ENCODE data around the gene DCAKD. TPM values are rescaled to one million over a fixed set of nuclear protein-coding genes. Genes with fewer than 3 reads are reported as not detected.

The DCAKD gene
- total and polyA plus RNA-seq, 5 experiments from 2014 or later = 13.1 to 37.9 (median 16.1) TPM

DNA sequence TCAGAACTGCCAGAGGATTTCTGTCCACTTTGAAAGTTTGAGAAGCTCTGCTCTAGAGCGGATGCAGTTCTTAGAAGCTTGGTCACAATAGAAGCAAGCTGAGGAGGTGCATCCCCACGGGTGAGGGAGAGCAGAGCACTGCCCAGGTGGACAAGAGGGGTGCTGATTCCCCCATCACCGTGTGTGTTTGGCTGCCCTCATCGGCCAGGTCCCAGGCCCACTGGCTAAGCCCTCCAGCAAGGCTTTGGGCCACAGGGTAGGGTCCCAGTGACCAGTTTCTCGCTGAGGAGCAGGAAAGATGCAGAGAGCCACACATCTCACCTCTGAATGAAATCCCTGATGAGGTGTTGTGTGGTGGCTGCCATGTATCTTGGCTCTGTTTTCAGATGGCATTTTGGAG is 36.5 kb upstream of the DCAKD start:
- DNase-seq (no peak), ATAC-seq (no peak)
- POLR2A ChIA-PET = interaction anchor here (0.5 kb wide), 1 partner anchor 75 kb away, joined by 4 read pairs; no protein-coding TSS in a partner anchor
- Mint-ChIP-seq H3K36me3 (peaks cover 0 to 85% (median 15%) of the 10 kb centered on the region in 3 donors), H3K4me3 (no peak overlapping the region), H3K27me3 (no peaks in the 10 kb centered on the region), H3K4me1 (peaks cover 0 to 3% (median 0%) of the 10 kb centered on the region in 4 donors), H3K27ac (peak overlapping the region in 2 of 10 donors; percentile 18 to 46), H3K9me3 (no peaks in the 10 kb centered on the region)

DNA sequence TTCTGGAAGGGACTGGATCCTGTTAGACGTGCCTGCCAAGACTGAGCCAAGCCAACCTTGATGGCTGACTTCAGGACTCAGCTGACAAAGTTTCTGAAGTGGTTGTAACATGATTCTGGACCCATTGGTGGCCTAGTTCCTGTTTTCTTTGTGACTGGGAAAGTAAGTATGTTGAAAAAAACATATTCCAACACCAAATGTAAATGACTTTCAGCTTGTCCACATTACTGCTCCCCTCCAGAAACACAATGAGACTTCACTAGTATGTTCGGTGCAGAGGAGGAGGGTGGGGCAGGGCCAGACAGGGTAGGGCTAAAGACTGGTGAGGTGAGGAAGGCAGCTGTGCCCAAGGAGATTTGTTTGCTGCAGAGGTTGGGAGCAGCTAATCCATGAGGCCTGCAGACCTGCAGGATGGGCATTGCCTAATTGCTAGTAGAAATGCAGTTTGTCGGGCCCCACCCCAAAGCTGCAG is 36.1 kb upstream of the DCAKD start:
- DNase-seq = no peak
- ATAC-seq = no peak
- Mint-ChIP-seq H3K4me3 (no peak overlapping the region), H3K27ac (peak overlapping the region in 2 of 10 donors; percentile 18 to 46), H3K36me3 (peaks cover 0 to 87% (median 15%) of the 10 kb centered on the region in 3 donors), H3K9me3 (no peaks in the 10 kb centered on the region), H3K27me3 (no peaks in the 10 kb centered on the region), H3K4me1 (peaks cover 0 to 3% (median 0%) of the 10 kb centered on the region in 4 donors)
- POLR2A ChIA-PET = no interaction called here

DNA sequence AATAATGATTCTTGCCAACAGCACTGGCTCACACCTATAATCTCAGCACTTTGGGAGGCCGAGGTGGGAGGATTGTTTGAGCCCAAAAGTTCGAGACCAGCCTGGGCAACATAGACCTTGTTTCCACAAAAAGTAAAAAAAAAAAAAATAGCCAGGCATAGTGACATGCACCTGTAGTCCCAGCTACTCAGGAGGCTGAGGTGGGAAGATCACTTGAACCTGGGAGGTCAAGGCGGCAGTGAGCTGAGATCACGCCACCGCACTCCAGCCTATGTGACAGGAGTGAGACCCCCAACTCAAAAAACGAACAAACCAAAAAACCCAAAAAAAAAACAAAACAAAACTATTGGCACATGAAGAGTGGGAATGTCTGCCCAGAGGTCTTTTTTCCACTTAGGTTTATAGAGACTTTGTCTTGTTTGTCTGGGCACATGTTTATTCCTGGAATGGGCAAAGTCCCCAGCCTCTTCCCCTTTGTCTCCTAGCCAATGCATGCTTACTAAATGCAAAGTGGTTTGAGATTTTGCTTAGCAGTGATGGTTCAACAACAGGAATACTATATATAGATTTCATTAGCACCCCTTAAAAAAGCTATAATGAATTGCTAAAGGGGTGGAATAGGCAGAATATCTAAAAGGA is 35.6 kb upstream of the DCAKD start:
- ATAC-seq (no peak), DNase-seq (no peak)
- POLR2A ChIA-PET = no interaction called here
- Mint-ChIP-seq H3K27me3 (no peaks in the 10 kb centered on the region), H3K4me3 (no peak overlapping the region), H3K9me3 (no peaks in the 10 kb centered on the region), H3K36me3 (peaks cover 0 to 87% (median 12%) of the 10 kb centered on the region in 3 donors), H3K4me1 (peaks cover 0 to 3% (median 0%) of the 10 kb centered on the region in 4 donors), H3K27ac (peak overlapping the region in 1 of 10 donors; percentile 76)

DNA sequence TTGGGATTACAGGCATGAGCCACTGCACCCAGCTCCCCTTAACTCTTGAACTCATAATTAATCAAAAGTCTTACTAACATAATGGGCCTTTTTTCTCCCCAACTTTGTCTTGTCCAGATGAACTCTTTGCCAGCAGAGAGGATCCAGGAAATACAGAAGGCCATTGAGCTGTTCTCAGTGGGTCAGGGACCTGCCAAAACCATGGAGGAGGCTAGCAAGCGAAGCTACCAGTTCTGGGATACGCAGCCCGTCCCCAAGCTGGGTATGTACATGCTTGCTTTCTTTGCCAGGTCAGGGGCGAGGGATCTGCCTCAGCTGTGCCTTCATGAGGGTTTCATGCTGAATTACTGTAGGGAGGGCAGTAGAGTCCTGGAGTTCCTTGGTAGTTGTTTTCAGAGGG is 35.0 kb upstream of the DCAKD start:
- H3K4me3 Mint-ChIP-seq = no peak overlapping the region
- H3K9me3 Mint-ChIP-seq = no peaks in the 10 kb centered on the region
- peaks cover 0 to 3% (median 0%) of the 10 kb centered on the region in 4 donors for H3K4me1 Mint-ChIP-seq
- peaks cover 0 to 87% (median 15%) of the 10 kb centered on the region in 3 donors for H3K36me3 Mint-ChIP-seq
- no peak for ATAC-seq
- POLR2A ChIA-PET = no interaction called here
- H3K27me3 Mint-ChIP-seq = no peaks in the 10 kb centered on the region
- H3K27ac Mint-ChIP-seq = no peak overlapping the region
- no peak for DNase-seq

DNA sequence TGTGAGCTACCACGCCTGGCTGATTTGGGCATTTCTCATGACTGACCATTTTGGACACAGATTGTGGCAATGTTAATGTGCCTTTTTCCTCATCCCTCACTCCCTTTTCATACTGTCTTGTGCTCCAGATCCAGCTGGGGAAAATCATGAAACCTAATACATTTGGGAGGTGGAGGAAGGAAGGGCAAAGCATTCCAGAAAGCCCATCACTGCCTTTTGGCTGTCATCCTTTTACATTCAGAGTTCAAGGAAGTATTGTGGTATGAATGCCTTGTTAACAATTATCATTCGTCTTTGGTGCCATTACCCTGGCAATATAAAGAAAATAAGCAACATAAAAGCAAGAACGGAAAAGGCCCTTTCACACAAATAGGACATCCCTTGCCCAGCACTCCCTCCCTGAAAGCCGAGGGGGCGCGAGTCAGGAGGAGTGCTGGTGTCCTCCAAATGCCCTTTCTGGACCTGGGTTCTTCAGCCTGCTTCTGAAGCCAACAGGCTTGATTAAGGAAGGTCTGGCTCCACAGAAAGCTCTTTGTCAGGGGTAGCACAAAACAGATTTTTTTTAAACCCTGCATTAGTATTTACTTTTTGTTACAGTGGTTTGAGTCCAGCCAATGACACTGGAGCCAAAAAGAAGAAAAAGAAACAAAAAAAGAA is 29.7 kb upstream of the DCAKD start:
- Mint-ChIP-seq H3K36me3 (peaks cover 0 to 71% (median 12%) of the 10 kb centered on the region in 3 donors), H3K9me3 (no peaks in the 10 kb centered on the region), H3K4me1 (peaks cover 8 to 21% (median 19%) of the 10 kb centered on the region in 4 donors), H3K27ac (peak overlapping the region in 1 of 10 donors; percentile 24), H3K4me3 (no peak overlapping the region), H3K27me3 (no peaks in the 10 kb centered on the region)
- ATAC-seq = no peak
- no peak for DNase-seq
- POLR2A ChIA-PET = no interaction called here

DNA sequence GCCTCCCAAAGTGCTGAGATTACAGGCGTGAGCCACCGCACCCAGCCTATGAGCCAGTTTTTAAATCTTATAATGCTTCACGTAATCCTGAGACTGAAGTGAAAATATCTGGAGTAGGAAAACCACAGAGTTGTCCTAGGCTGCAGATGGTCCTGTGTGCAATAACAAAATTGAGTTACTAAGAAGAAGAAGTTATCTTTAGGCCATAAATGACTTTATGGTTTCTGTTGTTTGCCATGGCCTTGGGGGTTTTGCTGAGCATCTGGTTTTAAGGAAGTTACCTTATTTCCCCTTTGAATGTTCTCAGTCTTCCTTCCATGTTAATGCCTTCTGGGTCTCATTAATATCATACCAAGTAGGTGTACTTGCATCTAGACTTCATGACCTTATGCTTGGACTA is 26.2 kb upstream of the DCAKD start:
- ATAC-seq (no peak), DNase-seq (no peak)
- peaks cover 14 to 36% (median 29%) of the 10 kb centered on the region in 4 donors for H3K4me1 Mint-ChIP-seq
- POLR2A ChIA-PET = no interaction called here
- H3K36me3 Mint-ChIP-seq = peaks cover 0 to 59% (median 15%) of the 10 kb centered on the region in 3 donors
- H3K27ac Mint-ChIP-seq = peak overlapping the region in 6 of 10 donors; percentile 2 to 79 (median 40)
- H3K27me3 Mint-ChIP-seq = no peaks in the 10 kb centered on the region
- H3K4me3 Mint-ChIP-seq = no peak overlapping the region
- no peaks in the 10 kb centered on the region for H3K9me3 Mint-ChIP-seq

DNA sequence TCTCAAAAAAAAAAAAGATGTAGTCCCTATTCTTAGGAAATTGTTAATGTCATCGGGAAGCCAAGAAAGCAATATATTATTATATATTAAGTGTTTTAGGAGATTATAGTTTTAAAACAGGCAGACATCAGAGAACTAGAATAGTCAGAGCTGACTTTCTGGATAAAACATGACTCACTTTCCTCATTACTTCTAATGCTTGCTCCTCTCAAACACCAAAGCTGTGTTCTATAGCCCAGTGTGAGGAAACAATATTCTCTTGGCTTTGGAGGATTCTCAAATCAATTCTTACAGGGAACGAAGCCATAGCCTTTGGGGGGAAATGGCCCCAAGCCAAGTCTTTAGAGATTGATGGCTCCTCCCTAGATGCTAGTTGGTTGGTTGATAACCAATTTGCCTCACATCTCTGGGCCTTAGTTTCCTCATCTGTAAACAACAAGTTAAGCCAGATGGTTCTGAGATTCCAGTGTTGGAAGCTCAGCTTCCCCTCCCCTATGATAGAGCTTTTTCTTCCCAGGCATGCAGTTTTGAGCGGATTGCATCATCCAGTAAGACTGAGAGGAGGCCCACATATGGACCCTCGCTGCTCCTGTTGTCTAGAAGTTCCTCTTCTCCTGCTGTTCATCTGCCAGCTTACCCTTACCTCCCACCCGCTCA is 22.1 kb upstream of the DCAKD start:
- Mint-ChIP-seq H3K27me3 (no peaks in the 10 kb centered on the region), H3K36me3 (peaks cover 0 to 53% (median 12%) of the 10 kb centered on the region in 3 donors), H3K9me3 (no peaks in the 10 kb centered on the region), H3K4me3 (no peak overlapping the region), H3K4me1 (peaks cover 14 to 40% (median 32%) of the 10 kb centered on the region in 4 donors), H3K27ac (peak overlapping the region in 4 of 10 donors; percentile 29 to 71 (median 52))
- DNase-seq (no peak), ATAC-seq (no peak)
- POLR2A ChIA-PET = interaction anchor here (0.7 kb wide), 2 partner anchors 60 to 77 kb away, joined by 3 read pairs; no protein-coding TSS in a partner anchor

DNA sequence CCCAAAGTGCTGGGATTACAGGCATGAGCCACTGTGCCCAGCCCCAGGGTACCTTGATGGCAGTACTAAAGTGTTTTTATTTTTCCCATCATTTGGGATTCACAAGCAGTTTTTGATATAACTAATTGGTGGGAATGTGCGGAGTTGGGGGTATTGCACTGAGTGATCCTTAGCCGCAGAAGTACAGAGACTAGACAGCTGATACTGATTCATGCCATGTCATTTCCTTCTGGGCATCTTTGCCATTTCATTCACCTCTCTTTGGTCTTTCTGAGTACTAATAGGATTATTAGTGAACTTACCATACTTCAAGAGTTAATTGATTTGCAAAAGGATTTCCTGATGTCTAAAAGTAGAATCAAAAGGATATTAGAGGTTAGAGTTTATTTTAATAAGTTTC is 19.4 kb upstream of the DCAKD start:
- H3K27ac Mint-ChIP-seq = peak overlapping the region in 1 of 10 donors; percentile 43
- H3K36me3 Mint-ChIP-seq = peaks cover 0 to 63% (median 12%) of the 10 kb centered on the region in 3 donors
- no peaks in the 10 kb centered on the region for H3K27me3 Mint-ChIP-seq
- POLR2A ChIA-PET = interaction anchor here (1.6 kb wide), 1 partner anchor 10 kb away, joined by 4 read pairs; the partner anchor contains the start of gene NMT1
- no peak overlapping the region for H3K4me3 Mint-ChIP-seq
- H3K4me1 Mint-ChIP-seq = peaks cover 9 to 35% (median 22%) of the 10 kb centered on the region in 4 donors
- DNase-seq (no peak), ATAC-seq (no peak)
- no peaks in the 10 kb centered on the region for H3K9me3 Mint-ChIP-seq

DNA sequence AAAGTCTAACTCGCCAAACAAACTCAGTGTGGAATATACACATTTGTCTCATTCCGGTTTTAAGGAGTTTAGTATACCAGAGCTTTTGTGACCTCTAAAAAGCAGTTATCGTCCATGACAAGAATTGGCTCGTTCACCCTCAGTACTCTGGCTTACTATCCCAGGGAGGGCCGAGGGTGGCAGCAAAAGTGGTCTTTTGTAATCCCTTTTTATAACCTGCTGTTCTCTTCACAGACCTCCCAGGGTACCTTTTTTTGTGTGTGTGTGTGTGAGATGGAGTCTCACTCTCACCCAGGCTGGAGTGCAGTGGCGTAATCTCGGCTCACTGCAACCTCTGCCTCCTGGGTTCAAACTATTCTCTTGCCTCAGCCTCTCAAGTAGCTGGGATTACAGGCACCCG is 18.6 kb upstream of the DCAKD start:
- POLR2A ChIA-PET = interaction anchor here (1.6 kb wide), 1 partner anchor 9 kb away, joined by 4 read pairs; the partner anchor contains the start of gene NMT1
- Mint-ChIP-seq H3K9me3 (no peaks in the 10 kb centered on the region), H3K4me3 (no peak overlapping the region), H3K27me3 (no peaks in the 10 kb centered on the region), H3K4me1 (peaks cover 9 to 34% (median 23%) of the 10 kb centered on the region in 4 donors), H3K36me3 (peaks cover 0 to 63% (median 12%) of the 10 kb centered on the region in 3 donors), H3K27ac (no peak overlapping the region)
- DNase-seq = no peak
- ATAC-seq = no peak

DNA sequence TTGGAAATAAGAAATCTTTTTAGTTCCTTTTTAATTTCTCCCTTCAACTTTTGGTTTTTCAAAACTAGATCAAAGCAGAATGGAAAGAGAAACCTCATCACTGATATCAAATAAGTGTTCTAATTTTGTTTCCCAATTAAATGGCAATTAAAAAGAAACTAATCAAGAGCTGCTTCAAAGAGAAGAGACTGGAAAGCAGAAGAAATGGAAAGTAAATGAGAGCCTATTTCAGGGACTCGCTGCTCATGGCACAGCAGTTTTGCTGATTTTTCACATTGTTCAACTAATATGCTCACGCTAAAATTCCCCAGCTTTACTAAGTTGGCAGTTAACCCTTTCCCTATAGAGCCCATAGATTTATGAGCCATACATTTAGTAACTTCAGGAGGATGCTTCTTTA is 16.2 kb upstream of the DCAKD start:
- H3K27me3 Mint-ChIP-seq = no peaks in the 10 kb centered on the region
- H3K27ac Mint-ChIP-seq = peak overlapping the region in 6 of 10 donors; percentile 12 to 80 (median 56)
- H3K36me3 Mint-ChIP-seq = peaks cover 0 to 49% (median 4%) of the 10 kb centered on the region in 3 donors
- no peaks in the 10 kb centered on the region for H3K9me3 Mint-ChIP-seq
- peaks cover 7 to 49% (median 30%) of the 10 kb centered on the region in 4 donors for H3K4me1 Mint-ChIP-seq
- ATAC-seq = no peak
- no peak overlapping the region for H3K4me3 Mint-ChIP-seq
- no peak for DNase-seq
- POLR2A ChIA-PET = interaction anchor here (1.4 kb wide), 1 partner anchor 17 kb away, joined by 4 read pairs; no protein-coding TSS in a partner anchor

DNA sequence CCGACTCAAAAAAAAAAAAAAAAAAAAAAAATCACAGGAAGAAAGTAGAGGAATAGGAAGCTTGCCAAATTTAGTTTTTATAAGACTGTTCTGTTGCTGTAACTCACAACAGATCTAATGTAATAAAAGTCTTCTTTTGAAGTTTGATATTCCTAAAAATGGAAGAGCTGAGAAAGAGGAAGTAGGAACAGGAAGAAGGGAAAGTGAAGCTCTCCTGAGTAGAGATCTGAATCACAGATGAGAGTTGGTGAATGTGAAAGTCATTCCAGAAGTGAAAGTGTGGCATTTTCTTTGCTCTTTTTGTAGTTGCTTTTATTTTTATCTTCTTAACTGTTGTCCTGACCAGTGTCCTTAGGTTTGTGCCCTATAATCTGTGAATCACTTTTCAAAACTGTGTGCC is 11.8 kb upstream of the DCAKD start:
- Mint-ChIP-seq H3K27me3 (no peaks in the 10 kb centered on the region), H3K9me3 (no peaks in the 10 kb centered on the region), H3K4me1 (peaks cover 13 to 71% (median 54%) of the 10 kb centered on the region in 4 donors), H3K27ac (peak overlapping the region in 6 of 10 donors; percentile 25 to 85 (median 43)), H3K36me3 (peaks cover 0 to 24% (median 0%) of the 10 kb centered on the region in 3 donors), H3K4me3 (peak overlapping the region in 7 of 10 donors; percentile 24 to 100 (median 34))
- POLR2A ChIA-PET = interaction anchor here (5.6 kb wide), 1 partner anchor 12 kb away, joined by 78 read pairs; the partner anchor contains the start of gene DCAKD
- ATAC-seq (no peak), DNase-seq (no peak)

DNA sequence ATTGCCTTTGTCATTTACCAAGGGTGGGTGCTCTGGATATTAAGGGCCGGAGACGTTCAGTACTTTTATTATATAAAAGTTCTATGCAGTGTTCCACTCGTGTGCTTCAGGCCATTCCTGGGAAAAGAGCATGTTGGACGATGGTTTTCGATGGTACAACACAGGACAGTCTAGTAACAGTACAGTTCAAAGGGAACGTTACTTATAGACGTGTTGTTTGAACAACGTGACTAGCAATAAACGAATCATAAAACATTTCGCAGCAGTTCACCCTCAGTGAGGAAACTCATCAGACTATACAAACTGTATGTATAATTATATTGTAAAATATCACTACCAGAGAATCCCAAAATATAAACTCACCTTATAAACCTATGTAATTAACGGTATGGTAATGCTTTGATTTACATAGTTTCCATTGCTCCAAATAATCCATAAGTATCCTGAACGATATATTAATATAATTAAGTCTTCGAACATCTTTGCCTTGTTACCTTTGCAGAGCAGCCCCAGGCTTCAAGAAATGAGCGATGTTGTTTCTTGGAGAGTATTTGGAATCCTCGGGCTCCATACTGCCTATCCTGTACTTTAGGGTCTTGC is 10.3 kb upstream of the DCAKD start:
- peak overlapping the region; percentile 95 to 100 (median 98) for H3K27ac Mint-ChIP-seq
- H3K4me3 Mint-ChIP-seq = peak overlapping the region; percentile 94 to 100 (median 100)
- peaks cover 0 to 10% (median 0%) of the 10 kb centered on the region in 3 donors for H3K36me3 Mint-ChIP-seq
- peaks cover 11 to 62% (median 44%) of the 10 kb centered on the region in 4 donors for H3K4me1 Mint-ChIP-seq
- DNase-seq = no peak
- H3K9me3 Mint-ChIP-seq = no peaks in the 10 kb centered on the region
- ATAC-seq = no peak
- POLR2A ChIA-PET = interaction anchor here (1.0 to 5.6 kb wide), 14 partner anchors 9 to 864 kb away, joined by 3 to 78 read pairs (median 4); partner anchors contain the start of genes DCAKD, EFTUD2, HEXIM1 and HEXIM2
- no peaks in the 10 kb centered on the region for H3K27me3 Mint-ChIP-seq
